H1 (cell line): ENCODE results near the gene PCYT1A. TPM values are rescaled to one million over a fixed set of nuclear protein-coding genes. Genes with fewer than 3 reads are reported as not detected.

Experiments
- CTCF ChIA-PET: fragments of 300-600 bp; sonication (Branson Sonifier 250); formaldehyde crosslinking; loops from one replicate; lab custom pipeline; 2021; ENCODE audit not compliant: partially characterized antibody; lab: Charles Lee
- POLR2A ChIA-PET: fragments of 300-600 bp; sonication (Branson Sonifier 250); formaldehyde crosslinking; loops from one replicate; lab custom pipeline; 2021; ENCODE audit warnings: inconsistent platforms; ENCODE audit not compliant: partially characterized antibody; lab: Charles Lee
- DNase-seq, 2 experiments: peaks; one replicate each; pipeline versions ENCODE4 v3.0.0 to v3.0.0-alpha.2; 2010 to 2022; ENCODE audit warnings: low spot score in 2 of 2, low read depth in 1 of 2, mixed read lengths in 1 of 2
- FAIRE-seq: peaks from 2 replicates; lab custom pipeline; 2011; peaks lifted over from hg19 to GRCh38; lab: Jason Lieb, UNC
- H2AFZ ChIP-seq: 2 replicates; pipeline ENCODE4 v1.8.1; 2012; ENCODE audit warnings: low read length, inconsistent platforms
- H2AK5ac ChIP-seq: 2 replicates; pipeline ENCODE4 v1.6.1; 2013; ENCODE audit warnings: low read depth, low read length
- H2BK120ac ChIP-seq: replicated peaks from 2 replicates; pipeline ENCODE3; 2013; ENCODE audit warnings: low read depth, low read length, inconsistent platforms
- H2BK12ac ChIP-seq: 2 replicates; pipeline ENCODE4 v1.6.1; 2013; ENCODE audit warnings: low read depth, low read length
- H2BK15ac ChIP-seq: 2 replicates; pipeline ENCODE4 v1.6.1; 2013; ENCODE audit warnings: low read length
- H2BK20ac ChIP-seq: 2 replicates; pipeline ENCODE4 v1.6.1; 2013; ENCODE audit warnings: low read length
- H2BK5ac ChIP-seq: 2 replicates; pipeline ENCODE4 v1.6.1; 2013; ENCODE audit warnings: low read depth, low read length
- H3K14ac ChIP-seq: 2 replicates; pipeline ENCODE4 v1.6.1; 2013; ENCODE audit warnings: inconsistent platforms; ENCODE audit not compliant: insufficient read length
- H3K18ac ChIP-seq: 2 replicates; pipeline ENCODE4 v1.6.1; 2013; ENCODE audit warnings: low read length; ENCODE audit errors: extremely low read depth
- H3K23ac ChIP-seq: 2 replicates; pipeline ENCODE4 v1.6.1; 2013; ENCODE audit warnings: inconsistent platforms; ENCODE audit not compliant: insufficient read length
- H3K23me2 ChIP-seq: 2 replicates; pipeline ENCODE4 v1.6.1; 2013; ENCODE audit warnings: low read depth, low read length
- H3K27ac ChIP-seq: 2 replicates; pipeline ENCODE4 v1.6.1; 2011; ENCODE audit warnings: low read depth, low read length, inconsistent platforms
- H3K27me3 ChIP-seq, 4 experiments: replicated peaks in 1 of 4; 1 replicate in 1 of 4; 2 replicates in 3 of 4; pipeline versions ENCODE4 v1.6.1 to v1.8.1; 2011 to 2013; ENCODE audit warnings: low read length in 3 of 4, mild to moderate bottlenecking in 3 of 4, inconsistent platforms in 2 of 4, mixed read lengths in 2 of 4, moderate library complexity in 1 of 4; ENCODE audit not compliant: control insufficient read depth in 3 of 4, insufficient read depth in 3 of 4; ENCODE audit errors: extremely low read depth in 1 of 4
- H3K36me3 ChIP-seq, 4 experiments: 2 replicates each; pipeline versions ENCODE4 v1.6.1 to v1.8.1; 2011 to 2013; ENCODE audit warnings: mild to moderate bottlenecking in 4 of 4, low read length in 3 of 4, moderate library complexity in 2 of 4, control low read depth in 1 of 4, inconsistent platforms in 1 of 4; ENCODE audit not compliant: insufficient read depth in 4 of 4, control insufficient read depth in 2 of 4
- H3K4ac ChIP-seq: replicated peaks from 2 replicates; pipeline ENCODE3; 2013; ENCODE audit warnings: low read length, low read depth, mixed read lengths, inconsistent platforms; ENCODE audit not compliant: insufficient read length
- H3K4me1 ChIP-seq, 4 experiments: replicated peaks in 1 of 4; 1 replicate in 1 of 4; 2 replicates in 3 of 4; pipeline versions ENCODE4 v1.6.1 to v1.8.1; 2011 to 2013; ENCODE audit warnings: low read length in 3 of 4, inconsistent platforms in 2 of 4, mixed read lengths in 1 of 4; ENCODE audit not compliant: insufficient read depth in 4 of 4, control insufficient read depth in 3 of 4
- H3K4me2 ChIP-seq, 2 experiments: 2 replicates each; pipeline versions ENCODE4 v1.6.1 to v1.8.1; 2011 to 2013; ENCODE audit warnings: low read depth in 2 of 2, low read length in 2 of 2, control low read depth in 1 of 2, inconsistent platforms in 1 of 2, mild to moderate bottlenecking in 1 of 2; ENCODE audit not compliant: insufficient read depth in 1 of 2
- H3K4me3 ChIP-seq, 4 experiments: fragments of 200-600, 300-600 bp in 1 of 4; sonication (generic), shearing (Covaris generic), sonication (Bioruptor Twin) in 1 of 4; 2 replicates each; pipeline versions ENCODE4 v1.5.1 to v1.8.1; 2011 to 2016; ENCODE audit warnings: low read length in 4 of 4, low read depth in 3 of 4, control low read depth in 2 of 4, inconsistent platforms in 2 of 4, mild to moderate bottlenecking in 2 of 4, mixed read lengths in 1 of 4, moderate library complexity in 1 of 4; ENCODE audit not compliant: insufficient read depth in 2 of 4; ENCODE audit errors: extremely low read depth in 1 of 4
- H3K56ac ChIP-seq: replicated peaks from 2 replicates; pipeline ENCODE3; 2013; ENCODE audit warnings: low read depth, mild to moderate bottlenecking, mixed read lengths, low read length, inconsistent platforms; ENCODE audit not compliant: insufficient read length
- H3K79me1 ChIP-seq: 2 replicates; pipeline ENCODE4 v1.6.1; 2013; ENCODE audit warnings: low read depth, low read length, control low read depth
- H3K79me2 ChIP-seq, 2 experiments: 2 replicates each; pipeline versions ENCODE4 v1.6.1 to v1.8.1; 2012 to 2013; ENCODE audit warnings: low read length in 2 of 2, mild to moderate bottlenecking in 2 of 2, inconsistent platforms in 1 of 2; ENCODE audit not compliant: insufficient read depth in 2 of 2, control insufficient read depth in 1 of 2
- H3K9ac ChIP-seq, 4 experiments: replicated peaks in 1 of 4; 1 replicate in 1 of 4; 2 replicates in 3 of 4; pipeline versions ENCODE4 v1.6.1 to v1.8.1; 2011 to 2013; ENCODE audit warnings: low read depth in 3 of 4, low read length in 3 of 4, control low read depth in 2 of 4, mild to moderate bottlenecking in 2 of 4, moderate library complexity in 2 of 4, inconsistent platforms in 1 of 4; ENCODE audit errors: extremely low read depth in 1 of 4
- H3K9me3 ChIP-seq, 2 experiments: 2 replicates each; pipeline versions ENCODE4 v1.6.1 to v1.8.1; 2012 to 2013; ENCODE audit warnings: mild to moderate bottlenecking in 2 of 2, moderate library complexity in 2 of 2, control low read depth in 1 of 2, inconsistent platforms in 1 of 2, low read depth in 1 of 2, low read length in 1 of 2, mixed read lengths in 1 of 2; ENCODE audit not compliant: insufficient read depth in 2 of 2
- H4K20me1 ChIP-seq, 2 experiments: replicated peaks in 1 of 2; 2 replicates each; pipeline versions ENCODE3 to v1.8.1; 2011 to 2013; ENCODE audit warnings: inconsistent platforms in 2 of 2, low read length in 2 of 2, mild to moderate bottlenecking in 1 of 2; ENCODE audit not compliant: insufficient read depth in 2 of 2, control insufficient read depth in 1 of 2
- H4K5ac ChIP-seq: 2 replicates; pipeline ENCODE4 v1.6.1; 2013; ENCODE audit warnings: low read length, low read depth, mixed read lengths, inconsistent platforms; ENCODE audit not compliant: insufficient read length
- H4K8ac ChIP-seq: 2 replicates; pipeline ENCODE4 v1.8.0; 2013; ENCODE audit warnings: mild to moderate bottlenecking, moderate library complexity, low read length, inconsistent platforms; ENCODE audit not compliant: insufficient read depth; ENCODE audit errors: extremely low read depth
- H4K91ac ChIP-seq: replicated peaks from 2 replicates; pipeline ENCODE3; 2013; ENCODE audit warnings: low read length, mixed read lengths, inconsistent platforms; ENCODE audit not compliant: insufficient read length
- BCL11A ChIP-seq, 2 experiments: IDR thresholded peaks; one replicate each; pipeline ENCODE4 v1.6.1; 2011; ENCODE audit warnings: low read depth in 2 of 2, low read length in 2 of 2, mild to moderate bottlenecking in 2 of 2
- CREB1 ChIP-seq: IDR thresholded peaks from 2 replicates; pipeline ENCODE4 v1.6.1; 2012; ENCODE audit warnings: inconsistent platforms
- HDAC6 ChIP-seq: IDR thresholded peaks from one replicate; pipeline ENCODE4 v1.7.1; 2012; ENCODE audit warnings: low read depth, mild to moderate bottlenecking, inconsistent platforms, low read length, moderate library complexity
- POLR2A ChIP-seq, 2 experiments: IDR thresholded peaks; 1 replicate in 1 of 2; 2 replicates in 1 of 2; pipeline ENCODE4 v1.6.1; 2011; ENCODE audit warnings: low read depth in 2 of 2, low read length in 2 of 2, mild to moderate bottlenecking in 2 of 2; ENCODE audit errors: control extremely low read depth in 1 of 2
- RAD21 ChIP-seq, 2 experiments: IDR thresholded peaks in 1 of 2; conservative IDR thresholded peaks in 1 of 2; 2 replicates each; pipeline ENCODE4 v1.6.1; 2011; ENCODE audit warnings: low read depth in 2 of 2, low read length in 2 of 2, improper control_type of control experiment in 1 of 2, inconsistent platforms in 1 of 2, mild to moderate bottlenecking in 1 of 2, moderate library complexity in 1 of 2
- WGBS, 2 experiments: shearing (Covaris generic) in 1 of 2; methylation state at CpG; one replicate each; pipeline versions ENCODE4 v1.1.6 to v1.1.7; 2013 to 2015; ENCODE audit warnings: low lambda C conversion rate in 2 of 2, mixed read lengths in 2 of 2, inconsistent platforms in 1 of 2, low coverage in 1 of 2, missing lambda C conversion rate in 1 of 2; ENCODE audit not compliant: insufficient replicate concordance in 2 of 2, insufficient coverage in 1 of 2, insufficient read length in 1 of 2; ENCODE audit errors: extremely low coverage in 1 of 2, missing lambda C conversion rate in 1 of 2; 5-methylcytosine and 5-hydroxymethylcytosine counted together
- polyA plus RNA-seq, 7 experiments: library from polyadenylated mRNA; depleted of rRNA in 3 of 7; stranded (reverse) in 5 of 7; unstranded in 2 of 7; fragments of >200 nt in 5 of 7; fragments of 200-250 nt in 2 of 7; gene quantifications; 1 replicate in 5 of 7; 2 replicates in 1 of 7; 4 replicates in 1 of 7; pipeline versions ENCODE4 v1.2.1 to v1.2.3, GENCODE V29; 2011 to 2013; ENCODE audit warnings: missing spikeins in 2 of 7, mixed read lengths in 2 of 7
- total RNA-seq: library from RNA; stranded (reverse); fragmentation: NEBNext Ultra II Directional; extraction: Animal tissue kit (Norgen Biotek cat#: 25700); gene quantifications from 2 replicates; pipeline ENCODE4 v1.2.1, GENCODE V29; 2021
- TF ChIP-seq, protein P1 (sequence below): IDR thresholded peaks from 2 replicates; pipeline ENCODE4 v1.6.1; 2012; ENCODE audit warnings: inconsistent platforms

PCYT1A gene
- total and polyA plus RNA-seq, 2 of the 8 experiments (the other 6 are each of a cell fraction or from before 2014, with no cell fraction given): 19.9 to 31.8 TPM

DNA sequence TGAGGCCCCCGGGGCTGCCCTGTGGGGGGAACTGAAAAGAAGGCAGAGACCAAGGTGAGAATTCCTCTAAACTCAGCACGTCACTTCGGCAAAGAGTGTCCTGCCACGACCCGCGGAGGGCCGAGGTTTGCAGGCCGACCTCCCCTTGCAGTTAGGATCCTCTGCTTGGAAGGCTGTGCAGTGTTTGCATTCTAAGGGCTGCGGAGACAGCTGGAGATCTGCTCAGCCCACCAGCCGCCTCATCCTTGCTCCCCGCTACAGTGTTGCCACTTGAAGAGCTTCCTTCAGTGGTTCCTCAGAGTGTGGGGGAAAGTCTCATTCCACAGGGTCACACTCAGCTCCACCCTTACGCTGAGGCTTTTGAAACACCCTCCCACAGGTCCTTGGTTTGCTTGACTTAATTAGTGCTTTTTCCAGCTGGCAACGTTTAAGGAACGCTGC is 60.4 kb downstream of the PCYT1A start:
- CTCF ChIA-PET: interaction anchor here (0.6 to 1.7 kb wide), 8 partner anchors 9 to 1035 kb away, joined by 3 to 8 read pairs (median 3); no protein-coding TSS in a partner anchor
- TF ChIP-seq HDAC6 (no peak), POLR2A (IDR thresholded peaks at IDR 0.05; ENCODE audit: control extremely low read depth in 1 of 2, low read depth in 2 of 2, low read length in 2 of 2) (no peak), RAD21 (IDR thresholded peaks at IDR 0.05 in 1 of 2, conservative IDR thresholded peaks at IDR 0.05 in 1 of 2; ENCODE audit: low read depth in 2 of 2, low read length in 2 of 2) (no peak), CREB1 (no peak), BCL11A (IDR thresholded peaks at IDR 0.05; ENCODE audit: low read depth in 2 of 2, low read length in 2 of 2) (no peak)
- TF ChIP-seq, protein P1, sequence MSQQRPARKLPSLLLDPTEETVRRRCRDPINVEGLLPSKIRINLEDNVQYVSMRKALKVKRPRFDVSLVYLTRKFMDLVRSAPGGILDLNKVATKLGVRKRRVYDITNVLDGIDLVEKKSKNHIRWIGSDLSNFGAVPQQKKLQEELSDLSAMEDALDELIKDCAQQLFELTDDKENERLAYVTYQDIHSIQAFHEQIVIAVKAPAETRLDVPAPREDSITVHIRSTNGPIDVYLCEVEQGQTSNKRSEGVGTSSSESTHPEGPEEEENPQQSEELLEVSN: no peak
- H3K4me1 ChIP-seq: peaks cover 0 to 6% (median 0%) of the 10 kb centered on the region in 4 experiments; a peak in 1 of 7 replicates
- 0 out of 2 replicates have a peak overlapping the region, but pooled peaks have one; percentile 31 for H4K8ac ChIP-seq
- no peak for FAIRE-seq
- H2BK120ac ChIP-seq: no peak overlapping the region
- no peaks in the 10 kb centered on the region for H3K9me3 ChIP-seq
- DNase-seq: no peak
- H2BK12ac ChIP-seq: no peak overlapping the region
- H3K4me2 ChIP-seq: no peak overlapping the region
- no peaks in the 10 kb centered on the region for H3K36me3 ChIP-seq
- H3K79me1 ChIP-seq: no peaks in the 10 kb centered on the region
- no peaks in the 10 kb centered on the region for H4K20me1 ChIP-seq
- H2AK5ac ChIP-seq: no peak overlapping the region
- H3K18ac ChIP-seq: no peak overlapping the region; the same call in 1 of the 2 replicates
- H3K9ac ChIP-seq: no peak overlapping the region
- H3K14ac ChIP-seq: no peak overlapping the region
- H4K91ac ChIP-seq: no peak overlapping the region
- no peak overlapping the region for H2BK20ac ChIP-seq
- H3K79me2 ChIP-seq: no peaks in the 10 kb centered on the region
- H2BK5ac ChIP-seq: peak overlapping the region; percentile 44; the same call in 1 of the 2 replicates
- no peak overlapping the region for H3K4me3 ChIP-seq
- no peak overlapping the region for H3K4ac ChIP-seq
- H2AFZ ChIP-seq: no peak overlapping the region
- H3K27ac ChIP-seq: no peak overlapping the region
- no peaks in the 10 kb centered on the region for H3K23me2 ChIP-seq
- no peaks in the 10 kb centered on the region for H3K27me3 ChIP-seq
- H2BK15ac ChIP-seq: no peak overlapping the region
- WGBS, 2 experiments: 80% methylated on average over 14 of the region's 14 CpGs; no CpG with 5 or more reads in 1 of the 2 experiments
- H3K56ac ChIP-seq: no peak overlapping the region
- POLR2A ChIA-PET: interaction anchor here (1.6 to 3.2 kb wide), 3 partner anchors 9 to 277 kb away, joined by 3 to 15 read pairs (median 5); partner anchors contain the start of genes RNF168 and SLC51A
- no peak overlapping the region for H3K23ac ChIP-seq
- H4K5ac ChIP-seq: no peak overlapping the region
